ENCODE measurements around the gene ZFHX3.
A peak's percentile ranks its signal among the peaks of the same experiment; 100 is the strongest.

The ZFHX3 gene

DNA sequence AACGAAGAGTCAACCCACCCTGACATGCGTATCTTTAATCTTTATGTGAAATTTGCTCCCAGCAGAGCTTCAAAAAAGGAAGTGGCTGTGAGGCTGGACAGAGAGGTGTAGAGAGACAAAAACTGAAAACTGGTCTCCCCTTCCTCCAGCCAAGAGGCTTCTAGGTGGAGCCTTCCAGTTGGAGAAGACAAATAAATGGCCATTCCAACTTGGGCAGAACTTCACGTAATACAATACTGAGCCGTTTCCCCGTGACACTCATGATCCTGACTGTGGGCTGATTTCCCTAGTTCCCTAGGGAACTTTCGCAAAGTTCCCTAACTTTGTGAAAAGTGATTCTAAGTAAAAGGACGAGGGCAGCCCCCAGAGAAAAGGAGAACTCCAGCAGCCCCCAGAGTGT lies 78.8 kb downstream of the ZFHX3 start:
- peak overlapping the region; percentile 41 to 69 (median 62) for H3K27ac Mint-ChIP-seq
- H3K4me3 Mint-ChIP-seq: no peak overlapping the region
- TF ChIP-seq, protein P1, sequence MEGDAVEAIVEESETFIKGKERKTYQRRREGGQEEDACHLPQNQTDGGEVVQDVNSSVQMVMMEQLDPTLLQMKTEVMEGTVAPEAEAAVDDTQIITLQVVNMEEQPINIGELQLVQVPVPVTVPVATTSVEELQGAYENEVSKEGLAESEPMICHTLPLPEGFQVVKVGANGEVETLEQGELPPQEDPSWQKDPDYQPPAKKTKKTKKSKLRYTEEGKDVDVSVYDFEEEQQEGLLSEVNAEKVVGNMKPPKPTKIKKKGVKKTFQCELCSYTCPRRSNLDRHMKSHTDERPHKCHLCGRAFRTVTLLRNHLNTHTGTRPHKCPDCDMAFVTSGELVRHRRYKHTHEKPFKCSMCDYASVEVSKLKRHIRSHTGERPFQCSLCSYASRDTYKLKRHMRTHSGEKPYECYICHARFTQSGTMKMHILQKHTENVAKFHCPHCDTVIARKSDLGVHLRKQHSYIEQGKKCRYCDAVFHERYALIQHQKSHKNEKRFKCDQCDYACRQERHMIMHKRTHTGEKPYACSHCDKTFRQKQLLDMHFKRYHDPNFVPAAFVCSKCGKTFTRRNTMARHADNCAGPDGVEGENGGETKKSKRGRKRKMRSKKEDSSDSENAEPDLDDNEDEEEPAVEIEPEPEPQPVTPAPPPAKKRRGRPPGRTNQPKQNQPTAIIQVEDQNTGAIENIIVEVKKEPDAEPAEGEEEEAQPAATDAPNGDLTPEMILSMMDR (IDR thresholded peaks at IDR 0.05; ENCODE audit: unreplicated experiment in 3 of 3): no peak
- peaks cover 13% of the 10 kb centered on the region for H3K36me3 Mint-ChIP-seq (ENCODE audit: low read depth)
- peaks cover 4% of the 10 kb centered on the region for H3K27me3 Mint-ChIP-seq (ENCODE audit: low read depth)
- H3K9me3 Mint-ChIP-seq: no peaks in the 10 kb centered on the region
- H3K4me1 Mint-ChIP-seq: peaks cover 24% of the 10 kb centered on the region

GRCh38 chr16:72967941-72968340 lies 80.0 kb downstream of the ZFHX3 start:
- Mint-ChIP-seq H3K27me3 (ENCODE audit: low read depth) (peaks cover 4% of the 10 kb centered on the region), H3K36me3 (ENCODE audit: low read depth) (peaks cover 17% of the 10 kb centered on the region), H3K4me1 (peaks cover 36% of the 10 kb centered on the region), H3K4me3 (no peak overlapping the region), H3K9me3 (no peaks in the 10 kb centered on the region), H3K27ac (no peak overlapping the region)
- TF ChIP-seq, protein P1 (IDR thresholded peaks at IDR 0.05; ENCODE audit: unreplicated experiment in 3 of 3): no peak

DNA sequence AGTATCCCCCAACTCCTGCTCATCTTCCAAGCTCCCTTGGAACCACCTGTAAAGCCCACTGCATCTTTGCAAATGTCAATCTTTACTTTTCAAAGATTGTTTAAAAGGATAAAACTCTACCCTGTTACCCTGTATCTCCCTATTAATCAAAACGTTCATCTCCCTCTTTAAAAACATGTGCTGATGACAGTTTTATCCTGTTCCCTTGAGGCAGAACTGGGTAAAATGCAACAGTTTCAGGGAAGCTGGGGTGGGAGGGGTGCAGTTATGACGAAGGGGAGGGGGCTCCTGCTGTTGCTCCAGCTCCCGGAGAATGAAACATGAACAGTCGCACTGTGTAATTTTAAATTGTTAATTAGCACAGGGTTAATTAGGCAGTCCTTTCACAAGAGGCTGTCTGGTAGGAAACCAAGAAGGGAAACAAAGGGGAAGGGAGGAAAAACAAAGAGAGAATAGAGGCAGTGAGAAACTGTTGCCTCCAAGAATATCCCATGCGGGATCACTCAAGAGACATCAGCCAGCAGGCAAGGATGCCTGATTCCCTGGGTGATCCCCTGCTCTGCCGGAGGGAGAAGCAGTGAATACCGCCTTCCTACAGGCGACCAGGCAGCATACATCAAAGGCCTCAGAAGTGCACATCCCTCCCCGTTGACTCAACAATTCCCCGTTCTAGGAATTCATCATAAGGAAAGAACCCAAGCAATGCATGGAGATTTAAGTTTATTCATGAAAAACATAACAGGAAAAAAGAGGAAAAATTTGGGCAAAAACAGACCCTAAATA lies 84.2 kb downstream of the ZFHX3 start:
- peaks cover 4% of the 10 kb centered on the region for H3K27me3 Mint-ChIP-seq (ENCODE audit: low read depth)
- H3K4me1 Mint-ChIP-seq: peaks cover 35% of the 10 kb centered on the region
- TF ChIP-seq, protein P1 (IDR thresholded peaks at IDR 0.05; ENCODE audit: unreplicated experiment in 3 of 3): no peak
- H3K9me3 Mint-ChIP-seq: no peaks in the 10 kb centered on the region
- H3K4me3 Mint-ChIP-seq: no peak overlapping the region
- H3K36me3 Mint-ChIP-seq (ENCODE audit: low read depth): peaks cover 53% of the 10 kb centered on the region
- no peak overlapping the region for H3K27ac Mint-ChIP-seq

GRCh38 chr16:72962347-72962746 lies 85.6 kb downstream of the ZFHX3 start:
- peaks cover 66% of the 10 kb centered on the region for H3K36me3 Mint-ChIP-seq (ENCODE audit: low read depth)
- H3K4me3 Mint-ChIP-seq: no peak overlapping the region
- TF ChIP-seq, protein P1 (IDR thresholded peaks at IDR 0.05; ENCODE audit: unreplicated experiment in 3 of 3): no peak
- H3K27ac Mint-ChIP-seq: no peak overlapping the region
- H3K27me3 Mint-ChIP-seq (ENCODE audit: low read depth): peaks cover 4% of the 10 kb centered on the region
- peaks cover 34% of the 10 kb centered on the region for H3K4me1 Mint-ChIP-seq
- H3K9me3 Mint-ChIP-seq: no peaks in the 10 kb centered on the region

- TF ChIP-seq, protein P1 (IDR thresholded peaks at IDR 0.05; ENCODE audit: unreplicated experiment in 3 of 3): no peak
- Mint-ChIP-seq H3K27me3 (ENCODE audit: low read depth) (peaks cover 4% of the 10 kb centered on the region), H3K36me3 (ENCODE audit: low read depth) (peaks cover 67% of the 10 kb centered on the region), H3K27ac (peak overlapping the region in 2 of 3 experiments; percentile 20 to 48), H3K9me3 (no peaks in the 10 kb centered on the region), H3K4me3 (no peak overlapping the region), H3K4me1 (peaks cover 34% of the 10 kb centered on the region)
Observed at GRCh38 chr16:72961863-72962262, 86.1 kb downstream of the ZFHX3 start.

Measured in nephron (organoid).